MM.1S (cell line): ENCODE measurements around the gene OLFML2B.

Experiments used
- DNase-seq: peaks from one replicate; pipeline ENCODE4 v3.0.0-alpha.2; 2015
- H2AFZ ChIP-seq: fragments of 300-600 bp; sonication (generic); 2 replicates; pipeline ENCODE4 v1.6.0; 2016; ENCODE audit warnings: antibody characterized with exemption, low read length
- H3F3A ChIP-seq: fragments of 300-600 bp; sonication (generic); 2 replicates; pipeline ENCODE4 v1.6.1; 2016; ENCODE audit warnings: mild to moderate bottlenecking, antibody characterized with exemption, low read length, moderate library complexity, mixed read lengths; ENCODE audit not compliant: insufficient read depth
- H3K27ac ChIP-seq: fragments of 300-600 bp; sonication (generic); 2 replicates; pipeline ENCODE4 v1.5.1; 2016; ENCODE audit warnings: mild to moderate bottlenecking, low read length
- H3K27me3 ChIP-seq: fragments of 300-600 bp; sonication (generic); replicated peaks from 2 replicates; pipeline ENCODE4 v1.6.0; 2016; ENCODE audit warnings: low read length; ENCODE audit not compliant: insufficient read depth
- H3K36me3 ChIP-seq: fragments of 300-600 bp; sonication (generic); replicated peaks from 2 replicates; pipeline ENCODE4 v1.6.1; 2016; ENCODE audit warnings: mild to moderate bottlenecking, low read length, mixed read lengths; ENCODE audit not compliant: insufficient read depth
- H3K4me1 ChIP-seq: fragments of 300-600 bp; sonication (generic); 2 replicates; pipeline ENCODE4 v1.6.1; 2016; ENCODE audit warnings: low read length, mixed read lengths
- H3K4me2 ChIP-seq: fragments of 300-600 bp; sonication (generic); 2 replicates; pipeline ENCODE4 v1.6.0; 2016; ENCODE audit warnings: low read depth, low read length
- H3K4me3 ChIP-seq: fragments of 300-600 bp; sonication (generic); 2 replicates; pipeline ENCODE4 v1.5.1; 2016; ENCODE audit warnings: low read length, mixed read lengths
- H3K79me2 ChIP-seq: fragments of 300-600 bp; sonication (generic); 2 replicates; pipeline ENCODE4 v1.6.1; 2016; ENCODE audit warnings: mixed run types, low read length, mixed read lengths
- H3K9ac ChIP-seq: fragments of 300-600 bp; sonication (generic); 2 replicates; pipeline ENCODE4 v1.6.1; 2016; ENCODE audit warnings: low read length, mixed read lengths
- H3K9me2 ChIP-seq: fragments of 300-600 bp; sonication (generic); replicated peaks from 2 replicates; pipeline ENCODE4 v1.6.1; 2016; ENCODE audit warnings: mild to moderate bottlenecking, low read length, mixed read lengths; ENCODE audit not compliant: insufficient read depth
- H3K9me3 ChIP-seq: fragments of 300-600 bp; sonication (generic); replicated peaks from 2 replicates; pipeline ENCODE4 v1.6.1; 2016; ENCODE audit warnings: mild to moderate bottlenecking, low read length, mixed read lengths; ENCODE audit not compliant: insufficient read depth
- H4K20me1 ChIP-seq: fragments of 300-600 bp; sonication (generic); 2 replicates; pipeline ENCODE4 v1.6.1; 2016; ENCODE audit warnings: mild to moderate bottlenecking, low read length, moderate library complexity, mixed read lengths; ENCODE audit not compliant: insufficient read depth
- CTCF ChIP-seq: fragments of 300-600 bp; sonication (generic); IDR thresholded peaks from 2 replicates; pipeline ENCODE4 v1.5.1; 2016; ENCODE audit warnings: antibody characterized with exemption, low read length, mixed read lengths
- EZH2 ChIP-seq: fragments of 300-600 bp; sonication (generic); optimal IDR thresholded peaks from 2 replicates; pipeline ENCODE3; 2017; ENCODE audit warnings: low read depth, mild to moderate bottlenecking, antibody characterized with exemption, low read length, mixed read lengths
- EZH2phosphoT487 ChIP-seq: fragments of 300-600 bp; sonication (generic); IDR thresholded peaks from 2 replicates; pipeline ENCODE4 v1.6.1; 2018; ENCODE audit warnings: antibody characterized with exemption, low read length

Gene OLFML2B

GRCh38 chr1:161936786-161937185, 86.9 kb downstream of the OLFML2B start:
- H3K9me3 ChIP-seq, result no peaks in the 10 kb centered on the region
- H3K9ac ChIP-seq, result no peak overlapping the region
- no peaks in the 10 kb centered on the region; the same call in 1 of the 2 replicates for H3K36me3 ChIP-seq
- H3K4me1 ChIP-seq, result peaks cover 26% of the 10 kb centered on the region
- TF ChIP-seq EZH2 (no peak), CTCF (no peak), EZH2phosphoT487 (no peak)
- no peaks in the 10 kb centered on the region for H3K27me3 ChIP-seq
- H3K27ac ChIP-seq, result no peak overlapping the region
- H3K4me2 ChIP-seq, result no peak overlapping the region
- H3K79me2 ChIP-seq, result no peaks in the 10 kb centered on the region
- no peak for DNase-seq
- peaks cover 11% of the 10 kb centered on the region; the same call in 1 of the 2 replicates for H3F3A ChIP-seq
- no peak overlapping the region for H3K4me3 ChIP-seq
- no peaks in the 10 kb centered on the region for H3K9me2 ChIP-seq
- H2AFZ ChIP-seq, result no peak overlapping the region
- H4K20me1 ChIP-seq, result no peaks in the 10 kb centered on the region

- Histone ChIP-seq H3F3A (peaks cover 11% of the 10 kb centered on the region; the same call in 1 of the 2 replicates), H3K36me3 (no peaks in the 10 kb centered on the region; the same call in 1 of the 2 replicates), H3K4me2 (no peak overlapping the region), H2AFZ (no peak overlapping the region), H3K9me3 (no peaks in the 10 kb centered on the region), H4K20me1 (no peaks in the 10 kb centered on the region), H3K4me1 (peaks cover 26% of the 10 kb centered on the region), H3K27me3 (no peaks in the 10 kb centered on the region), H3K9me2 (no peaks in the 10 kb centered on the region), H3K4me3 (no peak overlapping the region), H3K9ac (no peak overlapping the region), H3K27ac (no peak overlapping the region), H3K79me2 (no peaks in the 10 kb centered on the region)
- DNase-seq, result no peak
- no peak for TF ChIP-seq EZH2
- TF ChIP-seq CTCF, result no peak
- TF ChIP-seq EZH2phosphoT487, result no peak
Observed at GRCh38 chr1:161935264-161935663, 88.4 kb downstream of the OLFML2B start.

- no peaks in the 10 kb centered on the region for H4K20me1 ChIP-seq
- DNase-seq, result peak; percentile 63
- H3K9me2 ChIP-seq, result no peaks in the 10 kb centered on the region
- no peaks in the 10 kb centered on the region; the same call in 1 of the 2 replicates for H3K36me3 ChIP-seq
- peak overlapping the region; percentile 21 for H3K4me2 ChIP-seq
- H3F3A ChIP-seq, result peaks cover 11% of the 10 kb centered on the region; the same call in 1 of the 2 replicates
- H3K9me3 ChIP-seq, result no peaks in the 10 kb centered on the region
- H3K79me2 ChIP-seq, result no peaks in the 10 kb centered on the region
- no peak overlapping the region for H3K4me3 ChIP-seq
- H3K9ac ChIP-seq, result no peak overlapping the region
- no peaks in the 10 kb centered on the region for H3K27me3 ChIP-seq
- no peak overlapping the region; the same call in 1 of the 2 replicates for H3K27ac ChIP-seq
- no peak for TF ChIP-seq EZH2
- TF ChIP-seq EZH2phosphoT487, result no peak
- TF ChIP-seq CTCF, result no peak
- no peak overlapping the region for H2AFZ ChIP-seq
- H3K4me1 ChIP-seq, result peaks cover 26% of the 10 kb centered on the region
Observed at GRCh38 chr1:161933592-161934588, 89.8 kb downstream of the OLFML2B start.
